K562 (cell line): ENCODE measurements around the gene MAMDC2. TPM values are rescaled to one million over a fixed set of nuclear protein-coding genes. Genes with fewer than 3 reads are reported as not detected.

Experiments
- ATAC-seq: fragments of 200-7000 bp; cut with Tn5 transposase; 3 replicates; pipeline ENCODE4 v1.9.1; 2020; ENCODE audit warnings: moderate library complexity
- BruUV-seq: library from RNA; stranded (reverse); fragments of 400-500 nt; replicated peaks from 2 replicates; lab custom pipeline; 2021; lab: Mats Ljungman, UMichigan
- CTCF ChIA-PET: fragments of 300-600 bp; formaldehyde crosslinking; extraction: SDS; loops from one replicate; lab custom pipeline; 2021; ENCODE audit warnings: low intra/inter-chr PET ratio; lab: Yijun Ruan, JAX
- POLR2A ChIA-PET: fragments of 300-600, 350-650 bp; sonication (Branson Sonifier 250); formaldehyde crosslinking; extraction: SDS; loops from one replicate; lab custom pipeline; 2021; ENCODE audit warnings: antibody characterized with exemption, inconsistent platforms; lab: Yijun Ruan, JAX
- DNase-seq, 4 experiments: peaks; one replicate each; pipeline versions ENCODE4 v3.0.0 to v3.0.0-alpha.2; 2011 to 2018; ENCODE audit warnings: low spot score in 3 of 4, mixed read lengths in 3 of 4; ENCODE audit errors: extremely low read depth in 1 of 4
- FAIRE-seq: peaks from 2 replicates; lab custom pipeline; 2011; peaks lifted over from hg19 to GRCh38; lab: Jason Lieb, UNC
- H2AFZ ChIP-seq: 2 replicates; pipeline ENCODE4 v1.6.0; 2011; ENCODE audit warnings: low read depth, low read length, control low read depth, inconsistent platforms
- H3K27ac ChIP-seq: fragments of 200-600 bp; 3 replicates; pipeline ENCODE4 v1.8.0; 2011; ENCODE audit warnings: low read depth, mild to moderate bottlenecking, control low read depth, inconsistent platforms, low read length, moderate library complexity, mixed read lengths; ENCODE audit errors: extremely low read depth
- H3K27me3 ChIP-seq, 2 experiments: fragments of 300-600 bp in 1 of 2; 2 replicates in 1 of 2; 3 replicates in 1 of 2; pipeline versions ENCODE4 v1.6.0 to v1.8.0; 2011; ENCODE audit warnings: inconsistent platforms in 2 of 2, low read length in 2 of 2, mild to moderate bottlenecking in 1 of 2, mixed read lengths in 1 of 2, moderate library complexity in 1 of 2; ENCODE audit not compliant: control insufficient read depth in 2 of 2, insufficient read depth in 2 of 2
- H3K36me3 ChIP-seq: fragments of 300-600 bp; 3 replicates; pipeline ENCODE4 v1.8.0; 2011; ENCODE audit warnings: mild to moderate bottlenecking, low read length, inconsistent platforms; ENCODE audit not compliant: control insufficient read depth, insufficient read depth
- H3K4me1 ChIP-seq, 2 experiments: fragments of 200-600 bp in 1 of 2; replicated peaks in 1 of 2; 2 replicates in 1 of 2; 3 replicates in 1 of 2; pipeline versions ENCODE4 v1.5.1 to v1.8.0; 2011; ENCODE audit warnings: inconsistent platforms in 2 of 2, low read length in 2 of 2, mild to moderate bottlenecking in 1 of 2, mixed read lengths in 1 of 2, moderate library complexity in 1 of 2; ENCODE audit not compliant: control insufficient read depth in 2 of 2, insufficient read depth in 2 of 2
- H3K4me2 ChIP-seq: 2 replicates; pipeline ENCODE4 v1.6.1; 2011; ENCODE audit warnings: low read length, control low read depth, inconsistent platforms, mixed read lengths; ENCODE audit not compliant: insufficient read depth
- H3K4me3 ChIP-seq: fragments of 200-600 bp; sonication (generic), shearing (Covaris generic); 2 replicates; pipeline ENCODE4 v1.5.1; 2016; ENCODE audit warnings: control low read depth, inconsistent platforms
- H3K79me2 ChIP-seq: fragments of 200-600 bp; 3 replicates; pipeline ENCODE4 v1.8.0; 2011; ENCODE audit warnings: low read length, inconsistent platforms; ENCODE audit not compliant: control insufficient read depth, insufficient read depth
- H3K9ac ChIP-seq, 2 experiments: 2 replicates each; pipeline versions ENCODE4 v1.6.0 to v1.6.1; 2011; ENCODE audit warnings: low read depth in 2 of 2, low read length in 2 of 2, control low read depth in 1 of 2, inconsistent platforms in 1 of 2, mild to moderate bottlenecking in 1 of 2, mixed read lengths in 1 of 2; ENCODE audit not compliant: insufficient read depth in 1 of 2
- H3K9me1 ChIP-seq: one replicate; pipeline ENCODE4 v1.6.0; 2011; ENCODE audit warnings: inconsistent platforms, mild to moderate bottlenecking, low read length, moderate library complexity; ENCODE audit not compliant: control insufficient read depth, insufficient read depth
- H3K9me3 ChIP-seq: replicated peaks from 2 replicates; pipeline ENCODE4 v1.5.1; 2011; ENCODE audit warnings: low read depth, low read length, inconsistent platforms; ENCODE audit not compliant: control insufficient read depth, insufficient read depth
- H4K20me1 ChIP-seq: replicated peaks from 2 replicates; pipeline ENCODE4 v1.6.1; 2011; ENCODE audit warnings: low read length, inconsistent platforms, mixed read lengths; ENCODE audit not compliant: control insufficient read depth, insufficient read depth
- BCOR ChIP-seq: fragments of 450-650 bp; IDR thresholded peaks from 2 replicates; pipeline ENCODE4 v1.6.1; 2016
- CBFB ChIP-seq: sonication (generic); formaldehyde crosslinking; IDR thresholded peaks from 2 replicates; pipeline ENCODE4 v1.4.0; 2020; ENCODE audit warnings: mild to moderate bottlenecking, missing genetic modification reagents
- FOXP1 ChIP-seq: sonication (generic); formaldehyde crosslinking; IDR thresholded peaks from 2 replicates; pipeline ENCODE4 v1.8.0; 2022; ENCODE audit warnings: mild to moderate bottlenecking, missing genetic modification reagents
- OTX1 ChIP-seq: fragments of 450-650 bp; formaldehyde crosslinking; IDR thresholded peaks from 2 replicates; pipeline ENCODE4 v1.4.0; 2022; ENCODE audit warnings: mild to moderate bottlenecking
- PML ChIP-seq: IDR thresholded peaks from 2 replicates; pipeline ENCODE4 v1.6.1; 2012; ENCODE audit warnings: low read length, inconsistent platforms
- SMARCB1 ChIP-seq: IDR thresholded peaks from 2 replicates; pipeline ENCODE4 v1.6.1; 2011; ENCODE audit warnings: improper control_type of control experiment, low read depth; ENCODE audit not compliant: insufficient read length
- SNRNP70 ChIP-seq: fragments of 200-400 bp; formaldehyde crosslinking; optimal IDR thresholded peaks from 2 replicates; pipeline ENCODE3; 2017; ENCODE audit warnings: low read depth, low read length
- SRSF9 ChIP-seq: fragments of 200-400 bp; formaldehyde crosslinking; IDR thresholded peaks from 2 replicates; pipeline ENCODE4 v1.6.1; 2017; ENCODE audit warnings: low read depth, low read length, borderline replicate concordance
- ZNF23 ChIP-seq: fragments of 250-450 bp; sonication (Bioruptor Pico); IDR thresholded peaks from 2 replicates; pipeline ENCODE4 v1.4.0; 2020; ENCODE audit warnings: mild to moderate bottlenecking
- ZNF644 ChIP-seq: fragments of 200-800 bp; sonication (Bioruptor generic); IDR thresholded peaks from 2 replicates; pipeline ENCODE4 v1.6.1; 2016; ENCODE audit warnings: low read depth, missing genetic modification characterization, missing compliant biosample characterization
- ZNF707 ChIP-seq: fragments of 250-450 bp; sonication (Bioruptor Pico); conservative IDR thresholded peaks from 2 replicates; pipeline ENCODE4 v1.8.0; 2022; ENCODE audit warnings: inconsistent platforms, mild to moderate bottlenecking, moderate library complexity
- ZNF764 ChIP-seq: fragments of 250-450 bp; sonication (Bioruptor Pico); IDR thresholded peaks from 2 replicates; pipeline ENCODE4 v1.4.0; 2020; ENCODE audit warnings: low read depth, mild to moderate bottlenecking, moderate library complexity
- WGBS: fragments of 100-300 bp; shearing (Covaris generic); methylation state at CpG from one replicate; pipeline ENCODE4 v1.1.6; 2016; ENCODE audit warnings: low coverage, mixed read lengths; ENCODE audit not compliant: insufficient coverage; ENCODE audit errors: missing lambda C conversion rate; 5-methylcytosine and 5-hydroxymethylcytosine counted together
- in situ Hi-C: fragments of 300-500 bp; cut with MboI; formaldehyde crosslinking; loops from 4 replicates; pipeline ENCODE4 v1.15.0; 2018; ENCODE audit warnings: inconsistent platforms, mixed read lengths
- intact Hi-C: fragments of 100-400 bp; cut with micrococcal nuclease; formaldehyde crosslinking; loops from 2 replicates; pipeline ENCODE4 v1.14.2; 2022
- polyA plus RNA-seq, 8 experiments: library from polyadenylated mRNA; depleted of rRNA in 4 of 8; stranded (reverse) in 5 of 8; unstranded in 3 of 8; fragments of >200 nt; fragmentation: Nextera tagmentation in 2 of 8; fragmentation: Illumina TruSeq in 1 of 8; extraction: Ambion mirVana in 2 of 8; extraction: Trizol in 1 of 8; gene quantifications; 2 replicates each; pipeline versions ENCODE4 v1.2.1 to v1.2.3, GENCODE V29; 2011 to 2014; ENCODE audit warnings: inconsistent platforms in 1 of 8, missing spikeins in 1 of 8
- total RNA-seq, 7 experiments: library from RNA; depleted of rRNA in 6 of 7; stranded (reverse); fragments of >200 nt in 6 of 7; fragmentation: Illumina TruSeq in 2 of 7; extraction: Trizol in 2 of 7; gene quantifications; 2 replicates each; pipeline versions ENCODE4 v1.2.1 to v1.2.3, GENCODE V29; 2011 to 2021; ENCODE audit warnings: low replicate concordance in 1 of 7
- TF ChIP-seq, protein P1 (sequence below): sonication (generic); formaldehyde crosslinking; IDR thresholded peaks from 2 replicates; pipeline ENCODE4 v1.8.1; 2023; ENCODE audit warnings: mild to moderate bottlenecking, missing genetic modification reagents
- TF ChIP-seq, protein P2 (sequence below): IDR thresholded peaks from 2 replicates; pipeline ENCODE4 v1.6.1; 2011; ENCODE audit not compliant: insufficient read length; ENCODE audit errors: extremely low read depth

MAMDC2 gene
- total and polyA plus RNA-seq, 9 of the 15 experiments (the other 6 are each of a cell fraction or from before 2014, with no cell fraction given) = 0.01 to 0.03 TPM; not detected in 7

DNA sequence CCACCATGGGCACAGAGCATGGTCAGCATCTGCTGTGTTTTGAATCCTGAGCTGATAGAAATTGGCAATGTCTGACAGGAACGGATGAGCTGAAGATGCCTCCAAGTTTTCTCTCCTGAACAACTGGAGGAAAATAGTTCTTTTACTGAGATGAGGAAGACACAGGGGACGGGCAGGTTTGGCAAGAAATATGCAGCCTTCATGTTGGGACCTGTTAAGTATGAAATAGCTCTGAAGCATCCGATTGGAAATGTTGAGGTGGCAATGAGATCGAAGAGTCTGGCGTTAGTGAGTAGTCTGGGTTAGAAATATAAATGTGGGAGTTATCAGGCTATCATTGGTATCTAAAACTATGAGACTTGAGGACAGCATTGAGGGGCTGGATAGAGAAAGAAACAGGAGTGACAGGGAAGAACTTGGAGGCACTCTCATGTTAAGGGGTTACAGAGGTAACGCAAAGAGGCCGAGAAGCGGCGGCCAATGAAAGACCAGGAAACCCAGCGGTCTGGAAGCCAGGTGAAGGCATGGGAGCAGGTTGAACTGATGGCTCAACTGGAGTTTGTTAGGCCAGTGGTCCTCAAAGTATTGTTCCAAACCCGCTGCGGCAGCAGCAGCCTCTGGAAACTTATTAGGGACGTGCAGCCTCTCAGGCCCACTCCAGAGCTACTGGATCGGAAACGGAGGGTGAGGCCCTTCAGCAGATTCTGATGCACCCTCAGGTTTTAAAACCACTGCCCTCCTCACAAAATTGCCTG is 1.0 kb upstream of the MAMDC2 start:
- in situ Hi-C loops (no loop called here), intact Hi-C loops (no loop called here)
- Histone ChIP-seq H3K4me2 (no peak overlapping the region), H3K9me1 (no peaks in the 10 kb centered on the region), H3K36me3 (no peaks in the 10 kb centered on the region), H3K27me3 (peaks cover 6 to 37% of the 10 kb centered on the region in 2 experiments; a peak in 3 of 5 replicates), H3K27ac (no peak overlapping the region), H3K4me3 (no peak overlapping the region), H3K4me1 (peaks cover 0 to 6% of the 10 kb centered on the region in 2 experiments; a peak in 1 of 5 replicates), H3K9me3 (no peaks in the 10 kb centered on the region), H4K20me1 (no peaks in the 10 kb centered on the region; the same call in 1 of the 2 replicates), H3K79me2 (no peaks in the 10 kb centered on the region), H3K9ac (no peak overlapping the region), H2AFZ (no peak overlapping the region)
- 0% methylated on average over 14 of the region's 15 CpGs for WGBS
- FAIRE-seq (no peak), ATAC-seq (no peak), DNase-seq (no peak)
- TF ChIP-seq ZNF707 (CRISPR knock-in tag) = no peak
- ChIA-PET CTCF (no interaction called here), POLR2A (interaction anchor here (0.6 kb wide), 1 partner anchor 1870 kb away, joined by 3 read pairs; no protein-coding TSS in a partner anchor)
- BruUV-seq = no TSS peak

GRCh38 chr9:70043285-70043684 is 363 bp upstream of the MAMDC2 start:
- CTCF ChIA-PET = no interaction called here
- H4K20me1 ChIP-seq = no peaks in the 10 kb centered on the region; the same call in 1 of the 2 replicates
- H3K27ac ChIP-seq = no peak overlapping the region
- WGBS = 0% methylated on average over 6 of the region's 7 CpGs
- no peak overlapping the region for H3K9ac ChIP-seq
- intact Hi-C loops = no loop called here
- H3K4me1 ChIP-seq = peaks cover 0 to 6% of the 10 kb centered on the region in 2 experiments; a peak in 1 of 5 replicates
- H3K4me3 ChIP-seq = no peak overlapping the region
- no peaks in the 10 kb centered on the region for H3K36me3 ChIP-seq
- FAIRE-seq = no peak
- no peak overlapping the region for H2AFZ ChIP-seq
- in situ Hi-C loops = no loop called here
- no peak for ATAC-seq
- BruUV-seq = no TSS peak
- H3K27me3 ChIP-seq = peaks cover 6 to 37% of the 10 kb centered on the region in 2 experiments; a peak in 3 of 5 replicates
- H3K79me2 ChIP-seq = no peaks in the 10 kb centered on the region
- H3K4me2 ChIP-seq = no peak overlapping the region
- no peaks in the 10 kb centered on the region for H3K9me3 ChIP-seq
- no peaks in the 10 kb centered on the region for H3K9me1 ChIP-seq
- DNase-seq = no peak
- POLR2A ChIA-PET = no interaction called here
- TF ChIP-seq OTX1 (CRISPR knock-in tag) = no peak
- TF ChIP-seq, protein P1, sequence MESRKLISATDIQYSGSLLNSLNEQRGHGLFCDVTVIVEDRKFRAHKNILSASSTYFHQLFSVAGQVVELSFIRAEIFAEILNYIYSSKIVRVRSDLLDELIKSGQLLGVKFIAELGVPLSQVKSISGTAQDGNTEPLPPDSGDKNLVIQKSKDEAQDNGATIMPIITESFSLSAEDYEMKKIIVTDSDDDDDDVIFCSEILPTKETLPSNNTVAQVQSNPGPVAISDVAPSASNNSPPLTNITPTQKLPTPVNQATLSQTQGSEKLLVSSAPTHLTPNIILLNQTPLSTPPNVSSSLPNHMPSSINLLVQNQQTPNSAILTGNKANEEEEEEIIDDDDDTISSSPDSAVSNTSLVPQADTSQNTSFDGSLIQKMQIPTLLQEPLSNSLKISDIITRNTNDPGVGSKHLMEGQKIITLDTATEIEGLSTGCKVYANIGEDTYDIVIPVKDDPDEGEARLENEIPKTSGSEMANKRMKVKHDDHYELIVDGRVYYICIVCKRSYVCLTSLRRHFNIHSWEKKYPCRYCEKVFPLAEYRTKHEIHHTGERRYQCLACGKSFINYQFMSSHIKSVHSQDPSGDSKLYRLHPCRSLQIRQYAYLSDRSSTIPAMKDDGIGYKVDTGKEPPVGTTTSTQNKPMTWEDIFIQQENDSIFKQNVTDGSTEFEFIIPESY = no peak
- TF ChIP-seq SMARCB1 = no peak
- TF ChIP-seq ZNF644 (tag) = no peak
- TF ChIP-seq SNRNP70 = no peak
- TF ChIP-seq, protein P2, sequence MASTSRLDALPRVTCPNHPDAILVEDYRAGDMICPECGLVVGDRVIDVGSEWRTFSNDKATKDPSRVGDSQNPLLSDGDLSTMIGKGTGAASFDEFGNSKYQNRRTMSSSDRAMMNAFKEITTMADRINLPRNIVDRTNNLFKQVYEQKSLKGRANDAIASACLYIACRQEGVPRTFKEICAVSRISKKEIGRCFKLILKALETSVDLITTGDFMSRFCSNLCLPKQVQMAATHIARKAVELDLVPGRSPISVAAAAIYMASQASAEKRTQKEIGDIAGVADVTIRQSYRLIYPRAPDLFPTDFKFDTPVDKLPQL = no peak
- no peak for TF ChIP-seq CBFB (CRISPR knock-in tag)
- TF ChIP-seq ZNF23 (CRISPR knock-in tag) = no peak
- no peak for TF ChIP-seq BCOR
- no peak for TF ChIP-seq SRSF9
- no peak for TF ChIP-seq PML
- no peak for TF ChIP-seq ZNF764 (CRISPR knock-in tag)
- TF ChIP-seq FOXP1 = no peak
